Aorta (tissue), 5 donors: ENCODE results near the gene COL5A1. TPM values are rescaled to one million over a fixed set of nuclear protein-coding genes. Genes with fewer than 3 reads are reported as not detected.
"Not testable (repeated sequence)": the region's sequence is repeated elsewhere in the genome, so short reads cannot be mapped to it uniquely, and the experiment has no call there.

Experiments
- ATAC-seq: fragments of 200-7000 bp; cut with Tn5 transposase; one replicate; pipeline ENCODE4 v1.9.1; 2022; ENCODE audit warnings: moderate library complexity; ENCODE audit not compliant: low FRiP score
- DNase-seq, 2 donors: peaks; one replicate each; pipeline ENCODE4 v3.0.0-alpha.2; 2020
- H3K27ac ChIP-seq, 2 donors: one replicate each; pipeline ENCODE4 v1.5.1; 2013; ENCODE audit warnings: low read length in 2 of 2, mild to moderate bottlenecking in 2 of 2, moderate library complexity in 2 of 2, control low read depth in 1 of 2, inconsistent platforms in 1 of 2, low read depth in 1 of 2
- H3K27me3 ChIP-seq, 2 donors: one replicate each; pipeline ENCODE4 v1.6.1; 2013; ENCODE audit warnings: control low read depth in 1 of 2, low read length in 1 of 2, mild to moderate bottlenecking in 1 of 2, moderate library complexity in 1 of 2; ENCODE audit not compliant: insufficient read depth in 2 of 2, control insufficient read depth in 1 of 2
- H3K36me3 ChIP-seq, 2 donors: one replicate each; pipeline ENCODE4 v1.6.1; 2013; ENCODE audit warnings: control low read depth in 1 of 2, low read length in 1 of 2, mild to moderate bottlenecking in 1 of 2; ENCODE audit not compliant: insufficient read depth in 2 of 2, control insufficient read depth in 1 of 2
- H3K4me1 ChIP-seq, 2 donors: one replicate each; pipeline ENCODE4 v1.6.1; 2013; ENCODE audit warnings: low read length in 2 of 2, control low read depth in 1 of 2, mild to moderate bottlenecking in 1 of 2, moderate library complexity in 1 of 2; ENCODE audit not compliant: insufficient read depth in 2 of 2, control insufficient read depth in 1 of 2
- H3K4me3 ChIP-seq, 2 donors: one replicate each; pipeline ENCODE4 v1.5.1; 2013; ENCODE audit warnings: low read length in 2 of 2, control low read depth in 1 of 2, mild to moderate bottlenecking in 1 of 2
- H3K9me3 ChIP-seq: one replicate; pipeline ENCODE4 v1.6.1; 2013; ENCODE audit warnings: mild to moderate bottlenecking, low read length; ENCODE audit not compliant: control insufficient read depth
- WGBS, 2 donors: extraction: QIAGEN DNeasy Blood & Tissue Kit; methylation state at CpG; one replicate each; pipeline ENCODE4 v1.1.7; 2013; 5-methylcytosine and 5-hydroxymethylcytosine counted together
- intact Hi-C, 2 donors: fragments of 100-400 bp; cut with DNase I; formaldehyde crosslinking; loops; one replicate each; pipeline versions ENCODE4 v1.14.2 to v1.15.0; 2022
- polyA plus RNA-seq, 2 donors: library from polyadenylated mRNA; stranded (reverse); fragments of 200-250 nt; gene quantifications; one replicate each; pipeline ENCODE4 v1.2.3, GENCODE V29; 2013
- total RNA-seq, 2 donors: library from RNA; stranded (reverse); fragmentation: NEBNext Ultra II Directional; extraction: Animal tissue kit (Norgen Biotek cat#: 25700); gene quantifications; one replicate each; pipeline ENCODE4 v1.2.1, GENCODE V29; 2021
- donor health status: healthy with polysubstance abuse.
- donor health status: Bipolar disorder and iron deficiency.
- donor health status: DM: no; HTN: no; CAD: no.
- donor health status: DM: no; HTN: no; CAD: no.
- donor health status: DM: yes; HTN: yes; CAD: no.

The COL5A1 gene
- total and polyA plus RNA-seq, 4 donors: 18.7 to 159 (median 82.8) TPM

DNA sequence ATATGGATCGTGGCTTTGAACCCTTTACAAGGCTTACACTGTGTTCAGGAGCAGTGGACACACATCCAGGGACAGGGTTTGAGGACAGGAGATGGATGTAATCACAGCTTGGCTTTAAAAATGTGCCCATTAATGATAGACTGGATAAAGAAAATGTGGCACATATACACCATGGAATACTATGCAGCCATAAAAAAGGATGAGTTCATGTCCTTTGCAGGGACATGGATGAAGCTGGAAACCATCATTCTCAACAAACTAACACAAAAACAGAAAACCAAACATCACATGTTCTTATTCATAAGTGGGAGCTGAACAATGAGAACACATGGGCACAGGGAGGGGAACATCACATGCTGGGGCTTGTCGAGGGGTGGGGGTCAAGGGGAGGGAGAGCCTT is 215.8 kb downstream of the COL5A1 start:
- 87 to 96% methylated on average over 2 of the region's 2 CpGs for WGBS, 2 donors
- intact Hi-C loops: not testable (repeated sequence)

DNA sequence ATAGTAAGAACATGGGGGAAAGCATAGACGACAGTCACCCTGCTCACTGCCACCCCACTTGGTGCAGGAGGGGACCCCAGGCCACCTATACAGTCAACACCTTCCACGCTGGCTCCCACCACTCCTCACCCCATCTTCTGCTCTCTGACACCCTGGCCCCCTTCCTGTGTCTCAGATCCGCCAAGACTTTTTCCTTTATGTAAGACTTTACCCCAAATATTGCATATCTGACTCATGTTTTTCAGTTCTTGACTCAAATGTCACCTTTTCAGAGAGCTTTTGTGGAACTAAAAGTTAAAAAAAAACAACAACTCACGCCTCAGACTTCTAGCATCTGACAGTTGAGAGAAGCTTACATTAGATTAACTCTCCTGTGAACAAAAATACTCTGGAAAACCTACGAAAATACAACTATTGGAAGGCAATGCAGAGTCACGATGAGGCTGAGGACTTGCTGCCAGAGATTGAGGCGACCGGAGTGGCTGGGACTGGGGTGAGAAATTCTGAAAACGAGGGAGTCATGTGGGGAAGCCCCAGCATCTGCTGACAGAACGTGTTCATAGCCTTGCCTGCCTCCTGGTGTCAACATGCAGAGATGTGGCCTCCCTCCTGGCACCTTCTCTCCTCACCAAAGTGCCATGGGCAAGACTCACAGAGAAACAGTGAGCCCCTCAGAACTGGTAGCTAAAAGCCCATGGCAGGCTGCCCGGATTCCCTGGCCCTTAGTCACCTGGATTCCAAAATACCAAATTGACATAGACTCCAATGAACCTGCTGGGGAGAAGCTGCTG is 216.6 kb downstream of the COL5A1 start:
- Histone ChIP-seq H3K36me3 (no peaks in the 10 kb centered on the region), H3K27ac (no peak overlapping the region), H3K27me3 (no peaks in the 10 kb centered on the region), H3K9me3 (peaks cover 2% of the 10 kb centered on the region), H3K4me3 (no peak overlapping the region), H3K4me1 (no peaks in the 10 kb centered on the region)
- DNase-seq (peak in 1 of 2 donors; percentile 76), ATAC-seq (no peak)
- intact Hi-C loops: no loop called here
- 53 to 62% methylated on average over 11 of the region's 11 CpGs for WGBS, 2 donors

More for the DNA sequence above, 215.8 kb downstream of the COL5A1 start:
- H3K4me3 ChIP-seq, ATAC-seq, DNase-seq, H3K9me3 ChIP-seq, H3K27ac ChIP-seq, H3K36me3 ChIP-seq, H3K4me1 ChIP-seq, H3K27me3 ChIP-seq: not testable (repeated sequence)

DNA sequence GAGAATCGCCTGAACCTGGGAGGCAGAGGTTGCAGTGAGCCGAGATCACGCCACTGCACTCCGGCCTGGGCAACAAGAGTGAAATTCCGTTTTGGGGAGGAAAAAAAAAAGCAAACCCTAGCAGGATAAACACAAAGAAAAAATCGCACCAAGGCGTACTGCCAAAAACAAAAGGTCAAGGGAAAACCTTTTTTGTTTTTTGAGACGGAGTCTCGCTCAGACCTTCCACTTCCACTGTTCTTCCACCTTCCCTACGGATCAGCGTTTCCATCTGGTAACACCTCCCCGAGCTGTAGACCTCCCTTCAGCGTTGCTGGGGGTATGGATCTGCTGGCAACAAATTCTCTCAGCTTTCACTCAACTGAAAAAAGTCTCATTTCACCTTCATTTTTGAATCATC is 218.9 kb downstream of the COL5A1 start:
- Histone ChIP-seq H3K4me3 (no peak overlapping the region), H3K27ac (no peak overlapping the region), H3K4me1 (no peaks in the 10 kb centered on the region), H3K27me3 (no peaks in the 10 kb centered on the region), H3K36me3 (no peaks in the 10 kb centered on the region), H3K9me3 (peaks cover 2% of the 10 kb centered on the region)
- no peak for DNase-seq
- intact Hi-C loops: no loop called here
- no peak for ATAC-seq
- 85 to 89% methylated on average over 13 of the region's 13 CpGs for WGBS, 2 donors

DNA sequence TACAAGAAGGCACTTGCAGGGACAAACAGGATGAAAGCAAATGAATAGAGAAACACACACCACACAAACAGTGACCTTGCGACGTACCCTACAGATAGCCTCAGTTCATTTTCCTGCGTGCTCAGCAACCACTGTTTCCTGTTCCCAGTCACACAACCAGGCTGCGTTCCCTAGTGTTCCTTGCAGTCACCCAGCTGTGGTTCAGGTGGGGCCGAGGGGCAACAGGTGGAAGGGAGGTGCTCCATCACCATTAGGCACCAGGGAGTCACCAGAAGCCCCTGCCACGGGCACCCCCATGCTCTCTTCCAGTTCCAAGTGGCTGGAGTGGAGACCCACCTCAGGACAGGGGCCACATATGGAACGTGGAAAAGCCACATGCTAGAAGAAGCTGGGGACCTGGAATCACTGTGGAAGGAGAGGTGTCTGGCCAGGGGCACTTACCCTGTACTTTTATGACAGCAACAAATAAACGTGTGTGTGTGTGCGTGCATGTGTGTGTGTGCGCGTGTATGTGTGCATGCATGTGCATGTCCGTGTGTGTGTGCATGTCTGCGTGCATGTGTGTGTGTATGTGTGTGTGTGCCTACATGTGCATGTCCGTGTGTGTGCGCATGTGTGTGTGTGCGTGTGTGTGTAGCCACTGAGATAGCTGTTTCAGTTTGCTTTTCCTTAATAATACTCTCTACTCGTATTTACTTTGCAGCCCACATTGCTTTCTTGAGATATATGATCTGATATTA is 220.2 kb downstream of the COL5A1 start:
- no peaks in the 10 kb centered on the region for H3K36me3 ChIP-seq
- H3K27ac ChIP-seq: no peak overlapping the region
- H3K9me3 ChIP-seq: peaks cover 2% of the 10 kb centered on the region
- intact Hi-C loops: no loop called here
- ATAC-seq (no peak), DNase-seq (peak in 1 of 2 donors; percentile 61)
- WGBS, 2 donors: 87 to 90% methylated on average over 17 of the region's 17 CpGs
- H3K27me3 ChIP-seq: no peaks in the 10 kb centered on the region
- no peak overlapping the region for H3K4me3 ChIP-seq
- H3K4me1 ChIP-seq: no peaks in the 10 kb centered on the region

DNA sequence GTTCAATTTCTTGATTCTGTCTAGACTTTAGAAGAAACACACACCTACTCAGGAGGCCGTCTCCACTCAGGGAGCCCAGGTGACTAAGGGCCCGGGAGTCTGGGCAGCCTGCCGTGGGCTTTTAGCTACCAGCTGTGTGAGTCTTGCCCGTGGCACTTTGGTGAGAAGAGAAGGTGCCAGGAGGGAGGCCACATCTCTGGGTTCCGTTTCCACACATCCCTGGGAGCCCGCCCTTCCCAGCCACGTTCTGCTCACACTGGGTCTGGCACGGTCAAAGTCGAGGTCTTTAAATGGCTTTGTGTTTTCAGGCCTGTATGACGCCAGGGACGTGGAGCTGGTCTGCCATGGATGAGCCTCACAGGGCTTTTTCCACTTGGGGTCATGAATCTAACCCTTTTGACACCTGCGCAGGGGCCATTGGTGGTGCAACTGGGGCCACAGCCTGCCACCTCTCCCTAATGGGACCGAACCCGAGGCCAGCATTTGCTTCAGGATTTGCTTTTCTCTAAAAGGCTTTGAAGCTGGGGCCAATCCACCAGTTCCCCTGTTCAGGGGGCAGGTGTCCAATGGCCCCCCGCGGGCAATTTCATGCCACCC is 221.8 kb downstream of the COL5A1 start:
- Histone ChIP-seq H3K9me3 (peaks cover 2% of the 10 kb centered on the region), H3K36me3 (no peaks in the 10 kb centered on the region), H3K4me1 (no peaks in the 10 kb centered on the region), H3K4me3 (no peak overlapping the region), H3K27me3 (no peaks in the 10 kb centered on the region), H3K27ac (no peak overlapping the region)
- ATAC-seq (peak; percentile 15), DNase-seq (peak in 1 of 2 donors; percentile 87)
- WGBS, 2 donors: 62 to 88% methylated on average over 16 of the region's 16 CpGs
- intact Hi-C loops: no loop called here

DNA sequence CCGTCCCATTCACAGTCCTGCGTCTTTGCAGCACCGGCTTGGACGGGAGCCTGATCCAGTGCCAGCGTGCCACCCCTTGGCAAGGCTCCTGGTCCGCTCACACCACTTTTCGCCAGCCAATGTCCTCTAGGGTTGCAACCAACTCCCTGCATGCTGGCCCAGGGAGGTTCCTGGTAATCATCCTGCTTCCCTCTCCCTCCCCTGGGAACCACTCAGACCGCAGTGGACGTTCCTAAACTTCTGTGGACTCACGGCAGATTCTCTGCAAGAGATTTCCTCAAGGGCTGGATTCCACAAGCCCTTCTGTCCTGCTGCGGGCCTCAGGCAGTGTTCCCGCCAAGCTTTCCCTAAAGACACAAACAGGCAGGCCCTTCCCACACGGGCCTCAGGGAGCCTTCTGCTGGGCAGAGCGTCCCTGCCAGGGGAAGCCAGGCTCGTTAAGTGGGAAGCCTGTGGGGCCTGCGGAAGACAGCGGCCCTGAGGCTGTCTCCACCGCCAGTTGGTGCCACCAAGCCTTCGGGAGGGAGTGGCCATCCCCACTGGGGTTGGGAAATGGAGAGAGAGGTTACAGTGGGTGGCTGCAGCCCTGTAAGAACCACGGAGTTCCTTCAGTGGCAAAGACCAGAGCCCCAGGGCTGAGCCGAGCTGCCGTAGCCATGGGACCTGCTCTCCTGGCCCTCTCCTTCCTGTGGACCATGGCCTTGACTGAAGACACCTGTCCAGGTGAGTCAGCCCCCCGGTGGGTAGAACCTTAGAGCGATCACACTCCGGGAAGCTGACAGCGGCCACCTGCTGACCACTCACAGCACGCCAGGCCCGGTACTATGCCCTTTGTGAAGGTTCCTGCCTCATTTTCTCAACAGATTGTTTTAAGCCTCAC is 222.6 kb downstream of the COL5A1 start:
- intact Hi-C loops: no loop called here
- H3K36me3 ChIP-seq: no peaks in the 10 kb centered on the region
- no peak overlapping the region for H3K4me3 ChIP-seq
- ATAC-seq (peak; percentile 46), DNase-seq (peak in 1 of 2 donors; percentile 84)
- H3K4me1 ChIP-seq: no peaks in the 10 kb centered on the region
- H3K27ac ChIP-seq: no peak overlapping the region
- H3K9me3 ChIP-seq: peaks cover 2% of the 10 kb centered on the region
- 38 to 45% methylated on average over 28 of the region's 28 CpGs for WGBS, 2 donors
- H3K27me3 ChIP-seq: no peaks in the 10 kb centered on the region

DNA sequence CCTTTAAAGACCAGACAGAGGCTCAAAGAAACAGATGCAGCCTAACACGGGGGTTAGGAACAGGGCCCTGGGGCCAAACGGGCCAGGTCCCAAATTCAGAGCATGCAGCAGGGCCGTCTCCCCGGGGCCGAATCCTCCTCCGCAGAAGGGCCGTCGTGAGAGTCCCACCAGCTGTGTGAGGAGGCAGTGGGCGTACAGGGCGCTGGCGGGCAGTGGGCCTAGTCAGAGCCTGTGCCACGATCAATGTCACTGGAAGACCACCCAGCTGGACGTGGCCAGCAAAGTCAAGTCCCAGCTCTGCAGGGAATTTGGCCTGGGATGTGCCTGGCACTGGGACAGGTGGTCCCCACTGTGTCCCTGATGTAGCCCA is 223.2 kb downstream of the COL5A1 start:
- intact Hi-C loops: no loop called here
- Histone ChIP-seq H3K27me3 (no peaks in the 10 kb centered on the region), H3K27ac (no peak overlapping the region)

More for the DNA sequence above, 223.2 kb downstream of the COL5A1 start:
- Histone ChIP-seq H3K9me3 (peaks cover 2% of the 10 kb centered on the region), H3K4me1 (no peaks in the 10 kb centered on the region), H3K36me3 (no peaks in the 10 kb centered on the region), H3K4me3 (no peak overlapping the region)
- no peak for ATAC-seq
- 91 to 93% methylated on average over 13 of the region's 13 CpGs for WGBS, 2 donors
- DNase-seq: peak in 1 of 2 donors; percentile 74
